Keratinocyte (primary cell): ENCODE measurements around the gene PTPDC1.

ENCODE experiments used
- EZH2 ChIP-seq: IDR thresholded peaks from one replicate; pipeline ENCODE4 v1.6.1; 2012; ENCODE audit warnings: inconsistent platforms, mild to moderate bottlenecking, low read length, moderate library complexity
- TF ChIP-seq, protein P1 (sequence below), 3 experiments: IDR thresholded peaks in 1 of 3; conservative IDR thresholded peaks in 1 of 3; optimal IDR thresholded peaks in 1 of 3; 2 replicates in 2 of 3; 3 replicates in 1 of 3; pipeline versions ENCODE3 to v1.5.1; 2011; ENCODE audit warnings: low read length in 3 of 3, mild to moderate bottlenecking in 3 of 3, moderate library complexity in 2 of 3, control low read depth in 1 of 3, inconsistent platforms in 1 of 3; ENCODE audit not compliant: insufficient read depth in 2 of 3; ENCODE audit errors: extremely low read depth in 1 of 3

- TF ChIP-seq, protein P1, sequence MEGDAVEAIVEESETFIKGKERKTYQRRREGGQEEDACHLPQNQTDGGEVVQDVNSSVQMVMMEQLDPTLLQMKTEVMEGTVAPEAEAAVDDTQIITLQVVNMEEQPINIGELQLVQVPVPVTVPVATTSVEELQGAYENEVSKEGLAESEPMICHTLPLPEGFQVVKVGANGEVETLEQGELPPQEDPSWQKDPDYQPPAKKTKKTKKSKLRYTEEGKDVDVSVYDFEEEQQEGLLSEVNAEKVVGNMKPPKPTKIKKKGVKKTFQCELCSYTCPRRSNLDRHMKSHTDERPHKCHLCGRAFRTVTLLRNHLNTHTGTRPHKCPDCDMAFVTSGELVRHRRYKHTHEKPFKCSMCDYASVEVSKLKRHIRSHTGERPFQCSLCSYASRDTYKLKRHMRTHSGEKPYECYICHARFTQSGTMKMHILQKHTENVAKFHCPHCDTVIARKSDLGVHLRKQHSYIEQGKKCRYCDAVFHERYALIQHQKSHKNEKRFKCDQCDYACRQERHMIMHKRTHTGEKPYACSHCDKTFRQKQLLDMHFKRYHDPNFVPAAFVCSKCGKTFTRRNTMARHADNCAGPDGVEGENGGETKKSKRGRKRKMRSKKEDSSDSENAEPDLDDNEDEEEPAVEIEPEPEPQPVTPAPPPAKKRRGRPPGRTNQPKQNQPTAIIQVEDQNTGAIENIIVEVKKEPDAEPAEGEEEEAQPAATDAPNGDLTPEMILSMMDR (optimal IDR thresholded peaks at IDR 0.05 in 1 of 3, IDR thresholded peaks at IDR 0.05 in 1 of 3, conservative IDR thresholded peaks at IDR 0.05 in 1 of 3; ENCODE audit: extremely low read depth in 1 of 3, insufficient read depth in 2 of 3, low read length in 3 of 3): no peak
- no peak for TF ChIP-seq EZH2
Observed at GRCh38 chr9:94057918-94058317, 26.3 kb upstream of the PTPDC1 start.
